SK-N-SH (cell line): ENCODE results near the gene LIMK2.

Experiments
- EZH2phosphoT487 ChIP-seq: fragments of 200-600 bp; sonication (generic); IDR thresholded peaks from 2 replicates; pipeline ENCODE4 v1.6.1; 2017; ENCODE audit warnings: low read depth, mixed run types, mild to moderate bottlenecking, antibody characterized with exemption, moderate library complexity, borderline replicate concordance
- JUND ChIP-seq: IDR thresholded peaks from 2 replicates; pipeline ENCODE4 v1.4.0; 2012
- POLR2AphosphoS5 ChIP-seq: IDR thresholded peaks from 2 replicates; pipeline ENCODE4 v1.6.1; 2012; ENCODE audit warnings: low read depth, low read length
- RAD21 ChIP-seq: IDR thresholded peaks from 2 replicates; pipeline ENCODE4 v1.6.1; 2012; ENCODE audit warnings: mild to moderate bottlenecking, low read length
- SMC3 ChIP-seq: IDR thresholded peaks from 2 replicates; pipeline ENCODE4 v1.6.1; 2012; ENCODE audit warnings: low read depth, low read length, improper control_type of control experiment
- TF ChIP-seq, protein P1 (sequence below): IDR thresholded peaks from 2 replicates; pipeline ENCODE4 v1.4.0; 2012; ENCODE audit warnings: low read depth, borderline replicate concordance
- TF ChIP-seq, protein P2 (sequence below): fragments of 200-600 bp; sonication (generic); IDR thresholded peaks from 2 replicates; pipeline ENCODE4 v1.6.1; 2017; ENCODE audit warnings: antibody characterized with exemption, mild to moderate bottlenecking, moderate library complexity

DNA sequence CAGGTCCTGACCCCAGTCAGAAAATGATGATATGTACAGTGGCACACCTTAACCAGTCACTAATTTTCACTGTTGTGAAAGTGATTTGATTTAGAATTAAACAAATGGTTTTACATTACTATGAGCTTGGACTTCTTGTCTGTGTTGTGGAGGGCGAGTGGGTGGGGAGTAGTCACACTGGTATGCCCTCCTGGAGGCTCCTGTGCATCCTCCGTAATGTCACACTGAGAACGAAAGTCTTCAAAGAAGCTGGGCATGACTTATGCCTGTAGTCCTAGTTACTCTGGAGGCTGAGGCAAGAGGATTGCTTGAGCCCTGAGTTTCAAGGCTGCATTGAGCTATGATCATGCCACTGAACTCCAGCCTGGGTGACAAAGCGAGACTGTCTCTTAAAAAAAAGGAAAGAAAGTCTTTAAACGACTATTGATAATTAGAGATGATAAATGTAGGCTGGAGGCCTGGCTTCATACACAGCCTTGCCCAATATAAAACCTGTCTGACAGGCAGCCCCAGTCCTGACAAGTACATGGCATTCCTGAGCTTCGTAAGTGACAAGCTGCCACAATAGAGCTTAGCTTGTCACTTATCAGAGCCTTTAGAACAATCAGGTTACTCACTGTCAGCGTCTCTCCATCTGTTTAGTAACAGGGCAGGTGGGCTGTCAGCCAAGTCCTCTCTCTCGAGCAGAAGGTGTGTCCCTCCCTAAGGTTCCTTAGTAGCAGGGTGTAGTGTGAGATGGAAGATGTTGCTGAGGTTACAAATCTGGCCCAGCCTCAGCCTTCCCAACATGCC lies 5.0 kb upstream of the LIMK2 start:
- TF ChIP-seq POLR2AphosphoS5 (no peak), JUND (no peak), SMC3 (no peak), EZH2phosphoT487 (no peak), RAD21 (no peak)
- TF ChIP-seq, protein P1, sequence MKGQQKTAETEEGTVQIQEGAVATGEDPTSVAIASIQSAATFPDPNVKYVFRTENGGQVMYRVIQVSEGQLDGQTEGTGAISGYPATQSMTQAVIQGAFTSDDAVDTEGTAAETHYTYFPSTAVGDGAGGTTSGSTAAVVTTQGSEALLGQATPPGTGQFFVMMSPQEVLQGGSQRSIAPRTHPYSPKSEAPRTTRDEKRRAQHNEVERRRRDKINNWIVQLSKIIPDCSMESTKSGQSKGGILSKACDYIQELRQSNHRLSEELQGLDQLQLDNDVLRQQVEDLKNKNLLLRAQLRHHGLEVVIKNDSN, result no peak
- TF ChIP-seq, protein P2, sequence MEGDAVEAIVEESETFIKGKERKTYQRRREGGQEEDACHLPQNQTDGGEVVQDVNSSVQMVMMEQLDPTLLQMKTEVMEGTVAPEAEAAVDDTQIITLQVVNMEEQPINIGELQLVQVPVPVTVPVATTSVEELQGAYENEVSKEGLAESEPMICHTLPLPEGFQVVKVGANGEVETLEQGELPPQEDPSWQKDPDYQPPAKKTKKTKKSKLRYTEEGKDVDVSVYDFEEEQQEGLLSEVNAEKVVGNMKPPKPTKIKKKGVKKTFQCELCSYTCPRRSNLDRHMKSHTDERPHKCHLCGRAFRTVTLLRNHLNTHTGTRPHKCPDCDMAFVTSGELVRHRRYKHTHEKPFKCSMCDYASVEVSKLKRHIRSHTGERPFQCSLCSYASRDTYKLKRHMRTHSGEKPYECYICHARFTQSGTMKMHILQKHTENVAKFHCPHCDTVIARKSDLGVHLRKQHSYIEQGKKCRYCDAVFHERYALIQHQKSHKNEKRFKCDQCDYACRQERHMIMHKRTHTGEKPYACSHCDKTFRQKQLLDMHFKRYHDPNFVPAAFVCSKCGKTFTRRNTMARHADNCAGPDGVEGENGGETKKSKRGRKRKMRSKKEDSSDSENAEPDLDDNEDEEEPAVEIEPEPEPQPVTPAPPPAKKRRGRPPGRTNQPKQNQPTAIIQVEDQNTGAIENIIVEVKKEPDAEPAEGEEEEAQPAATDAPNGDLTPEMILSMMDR, result no peak
